Measurements from ENCODE around the gene HSD3B2. TPM values are rescaled to one million over a fixed set of nuclear protein-coding genes. Genes with fewer than 3 reads are reported as not detected.

Gene HSD3B2
- polyA plus RNA-seq, 1 donor (not counting 4 experiments of a cell fraction or from before 2014, with no cell fraction given), result not detected

DNA sequence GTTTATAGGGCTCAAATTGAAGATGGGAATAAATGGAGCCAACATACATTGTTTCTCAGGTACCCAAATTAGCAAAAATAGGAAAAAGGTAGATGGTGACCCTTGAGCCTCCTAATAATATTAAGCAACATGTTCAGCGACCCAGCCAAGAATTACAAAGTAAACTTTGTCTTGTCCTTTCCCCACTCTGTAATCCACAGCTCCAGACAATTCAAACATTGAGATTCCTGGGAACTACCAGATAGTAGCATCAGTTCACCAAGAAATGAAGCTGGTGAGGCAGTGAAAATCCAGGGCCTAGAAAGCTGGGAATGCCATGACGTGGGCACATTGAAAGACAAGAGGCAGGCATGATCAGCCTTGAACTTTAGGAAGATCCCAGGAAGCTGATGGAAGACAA is 34.6 kb upstream of the HSD3B2 start:
- TF ChIP-seq, protein P1, sequence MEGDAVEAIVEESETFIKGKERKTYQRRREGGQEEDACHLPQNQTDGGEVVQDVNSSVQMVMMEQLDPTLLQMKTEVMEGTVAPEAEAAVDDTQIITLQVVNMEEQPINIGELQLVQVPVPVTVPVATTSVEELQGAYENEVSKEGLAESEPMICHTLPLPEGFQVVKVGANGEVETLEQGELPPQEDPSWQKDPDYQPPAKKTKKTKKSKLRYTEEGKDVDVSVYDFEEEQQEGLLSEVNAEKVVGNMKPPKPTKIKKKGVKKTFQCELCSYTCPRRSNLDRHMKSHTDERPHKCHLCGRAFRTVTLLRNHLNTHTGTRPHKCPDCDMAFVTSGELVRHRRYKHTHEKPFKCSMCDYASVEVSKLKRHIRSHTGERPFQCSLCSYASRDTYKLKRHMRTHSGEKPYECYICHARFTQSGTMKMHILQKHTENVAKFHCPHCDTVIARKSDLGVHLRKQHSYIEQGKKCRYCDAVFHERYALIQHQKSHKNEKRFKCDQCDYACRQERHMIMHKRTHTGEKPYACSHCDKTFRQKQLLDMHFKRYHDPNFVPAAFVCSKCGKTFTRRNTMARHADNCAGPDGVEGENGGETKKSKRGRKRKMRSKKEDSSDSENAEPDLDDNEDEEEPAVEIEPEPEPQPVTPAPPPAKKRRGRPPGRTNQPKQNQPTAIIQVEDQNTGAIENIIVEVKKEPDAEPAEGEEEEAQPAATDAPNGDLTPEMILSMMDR (optimal IDR thresholded peaks at IDR 0.05 in 1 of 3, IDR thresholded peaks at IDR 0.05 in 1 of 3, conservative IDR thresholded peaks at IDR 0.05 in 1 of 3; ENCODE audit: extremely low read depth in 1 of 3, insufficient read depth in 2 of 3, low read length in 3 of 3), result no peak
- no peak for TF ChIP-seq EZH2 (IDR thresholded peaks at IDR 0.05; ENCODE audit: low read length)
- H2AFZ ChIP-seq (ENCODE audit: control insufficient read depth, low read length), result no peak overlapping the region
- no peaks in the 10 kb centered on the region for H3K36me3 ChIP-seq (ENCODE audit: control insufficient read depth in 2 of 2, extremely low read depth in 1 of 2, insufficient read depth in 2 of 2, low read length in 2 of 2)
- no peaks in the 10 kb centered on the region for H3K79me2 ChIP-seq (ENCODE audit: control insufficient read depth, insufficient read depth, low read length)
- no peaks in the 10 kb centered on the region for H4K20me1 ChIP-seq (ENCODE audit: control insufficient read depth, extremely low read depth, insufficient read depth, low read length)
- no peaks in the 10 kb centered on the region for H3K27me3 ChIP-seq (ENCODE audit: control insufficient read depth, extremely low read depth, insufficient read depth, low read length)
- H3K9me1 ChIP-seq (ENCODE audit: control insufficient read depth, extremely low read depth, insufficient read depth, low read length), result no peaks in the 10 kb centered on the region
- H3K4me1 ChIP-seq (ENCODE audit: control insufficient read depth, extremely low read depth, insufficient read depth, low read length), result peaks cover 2% of the 10 kb centered on the region
- no peak overlapping the region for H3K27ac ChIP-seq (ENCODE audit: control insufficient read depth, insufficient read depth, low read length)
- dilution Hi-C loops (cut with MboI; ENCODE audit: extremely low pct_ligation_motif_present, low sequenced_read_pairs), result no loop called here
- H3K4me2 ChIP-seq (ENCODE audit: control insufficient read depth, extremely low read depth, insufficient read depth, low read depth, low read length), result no peak overlapping the region
- FAIRE-seq (no peak), DNase-seq (ENCODE audit: low read depth, low spot score) (no peak)
- no peaks in the 10 kb centered on the region for H3K9me3 ChIP-seq (ENCODE audit: control insufficient read depth, low read depth, low read length)
- no peak overlapping the region for H3K9ac ChIP-seq (ENCODE audit: control insufficient read depth, extremely low read depth, insufficient read depth, low read length)
- H3K4me3 ChIP-seq (ENCODE audit: control insufficient read depth in 2 of 3, extremely low read depth in 1 of 3, insufficient read depth in 2 of 3, low read depth in 1 of 3, low read length in 3 of 3), result no peak overlapping the region

DNA sequence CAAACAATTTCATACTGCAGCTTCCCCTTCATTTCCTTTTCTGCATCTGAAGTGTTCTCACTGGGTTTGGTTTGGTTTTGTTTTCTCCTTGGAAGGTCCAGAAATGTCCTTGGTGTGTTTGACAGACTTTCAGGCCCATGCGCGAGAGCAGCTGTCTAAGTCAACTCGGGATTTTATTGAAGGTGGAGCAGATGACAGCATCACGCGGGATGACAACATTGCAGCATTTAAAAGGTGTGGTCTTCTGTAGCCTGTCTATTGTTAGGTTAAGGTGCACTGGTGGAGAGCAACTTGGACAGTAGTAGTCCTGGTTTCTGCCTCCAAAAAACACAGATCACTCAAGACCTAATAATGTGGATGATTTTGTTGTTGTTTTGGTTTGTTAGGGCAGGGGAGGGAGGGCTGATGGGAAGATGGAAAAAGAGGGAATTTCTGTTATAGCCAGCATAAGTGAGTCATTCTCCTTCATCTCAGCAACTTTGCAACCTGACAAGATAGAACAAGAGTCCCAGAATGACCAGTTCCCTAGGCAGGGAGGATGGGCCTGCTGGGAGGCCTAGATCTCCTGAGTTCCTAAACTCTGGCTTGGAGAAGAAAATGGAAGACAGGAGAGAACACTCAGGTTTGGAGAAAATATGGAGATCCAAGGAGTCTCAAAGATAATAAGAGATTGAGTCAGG is 33.8 kb upstream of the HSD3B2 start:
- dilution Hi-C loops (cut with MboI; ENCODE audit: extremely low pct_ligation_motif_present, low sequenced_read_pairs), result no loop called here
- Histone ChIP-seq H3K9me1 (ENCODE audit: control insufficient read depth, extremely low read depth, insufficient read depth, low read length) (no peaks in the 10 kb centered on the region), H2AFZ (ENCODE audit: control insufficient read depth, low read length) (no peak overlapping the region), H3K27ac (ENCODE audit: control insufficient read depth, insufficient read depth, low read length) (no peak overlapping the region), H3K27me3 (ENCODE audit: control insufficient read depth, extremely low read depth, insufficient read depth, low read length) (no peaks in the 10 kb centered on the region), H4K20me1 (ENCODE audit: control insufficient read depth, extremely low read depth, insufficient read depth, low read length) (no peaks in the 10 kb centered on the region), H3K36me3 (ENCODE audit: control insufficient read depth in 2 of 2, extremely low read depth in 1 of 2, insufficient read depth in 2 of 2, low read length in 2 of 2) (no peaks in the 10 kb centered on the region), H3K4me1 (ENCODE audit: control insufficient read depth, extremely low read depth, insufficient read depth, low read length) (peaks cover 2% of the 10 kb centered on the region), H3K4me2 (ENCODE audit: control insufficient read depth, extremely low read depth, insufficient read depth, low read depth, low read length) (no peak overlapping the region), H3K4me3 (ENCODE audit: control insufficient read depth in 2 of 3, extremely low read depth in 1 of 3, insufficient read depth in 2 of 3, low read depth in 1 of 3, low read length in 3 of 3) (no peak overlapping the region), H3K79me2 (ENCODE audit: control insufficient read depth, insufficient read depth, low read length) (no peaks in the 10 kb centered on the region), H3K9ac (ENCODE audit: control insufficient read depth, extremely low read depth, insufficient read depth, low read length) (no peak overlapping the region), H3K9me3 (ENCODE audit: control insufficient read depth, low read depth, low read length) (no peaks in the 10 kb centered on the region)
- no peak for FAIRE-seq
- TF ChIP-seq, protein P1 (optimal IDR thresholded peaks at IDR 0.05 in 1 of 3, IDR thresholded peaks at IDR 0.05 in 1 of 3, conservative IDR thresholded peaks at IDR 0.05 in 1 of 3; ENCODE audit: extremely low read depth in 1 of 3, insufficient read depth in 2 of 3, low read length in 3 of 3), result no peak
- TF ChIP-seq EZH2 (IDR thresholded peaks at IDR 0.05; ENCODE audit: low read length), result no peak
- no peak for DNase-seq (ENCODE audit: low read depth, low spot score)

Data from keratinocyte (primary cell).